Esophagus muscularis mucosa (tissue), 4 donors: Measurements from ENCODE around the gene SLCO1B3. TPM values are rescaled to one million over a fixed set of nuclear protein-coding genes. Genes with fewer than 3 reads are reported as not detected.
A peak's percentile ranks its signal among the peaks of the same experiment; 100 is the strongest.

Experiments used
- DNase-seq: peaks from one replicate; pipeline ENCODE4 v3.0.0-alpha.2; 2017; ENCODE audit errors: extremely low spot score
- H3K27ac ChIP-seq, 4 donors: fragments of 200-600 bp; sonication (generic); replicated peaks in 1 of 4; 1 replicate in 3 of 4; 2 replicates in 1 of 4; pipeline ENCODE4 v1.5.1; 2016 to 2019; ENCODE audit warnings: mild to moderate bottlenecking in 1 of 4
- H3K27me3 ChIP-seq, 4 donors: fragments of 200-600 bp; sonication (generic); one replicate each; pipeline versions ENCODE4 v1.5.1 to v1.6.0; 2016 to 2019
- H3K36me3 ChIP-seq, 4 donors: fragments of 200-600 bp; sonication (generic); one replicate each; pipeline ENCODE4 v1.5.1; 2016 to 2019
- H3K4me1 ChIP-seq, 4 donors: fragments of 200-600 bp; sonication (generic); one replicate each; pipeline ENCODE4 v1.5.1; 2016 to 2019
- H3K4me3 ChIP-seq, 4 donors: fragments of 200-600 bp; sonication (generic); 1 replicate in 2 of 4; 2 replicates in 2 of 4; pipeline ENCODE4 v1.5.1; 2016 to 2019; ENCODE audit warnings: mild to moderate bottlenecking in 4 of 4, moderate library complexity in 1 of 4
- H3K9me3 ChIP-seq, 4 donors: fragments of 200-600 bp; sonication (generic); 1 replicate in 3 of 4; 2 replicates in 1 of 4; pipeline ENCODE4 v1.5.1; 2016 to 2019
- CTCF ChIP-seq, 3 experiments: fragments of 200-600 bp in 2 of 3; fragments of 450-650 bp in 1 of 3; sonication (generic) in 2 of 3; IDR thresholded peaks; one replicate each; pipeline ENCODE4 v1.5.1; 2017 to 2019; ENCODE audit warnings: antibody characterized with exemption in 3 of 3, mild to moderate bottlenecking in 2 of 3, moderate library complexity in 1 of 3
- EP300 ChIP-seq: sonication (generic); formaldehyde crosslinking; IDR thresholded peaks from one replicate; pipeline ENCODE4 v1.6.1; 2017; ENCODE audit warnings: antibody characterized with exemption
- POLR2A ChIP-seq: fragments of 450-650 bp; IDR thresholded peaks from one replicate; pipeline ENCODE4 v1.6.1; 2017; ENCODE audit warnings: antibody characterized with exemption, moderate library complexity, mild to moderate bottlenecking, low read depth
- POLR2AphosphoS5 ChIP-seq, 2 donors: sonication (generic); formaldehyde crosslinking; IDR thresholded peaks; one replicate each; pipeline ENCODE4 v1.6.1; 2017; ENCODE audit warnings: antibody characterized with exemption in 2 of 2
- WGBS: methylation state at CpG from one replicate; pipeline ENCODE4 v1.1.5; 2018; 5-methylcytosine and 5-hydroxymethylcytosine counted together
- intact Hi-C: fragments of 100-400 bp; cut with DNase I; formaldehyde crosslinking; loops from one replicate; pipeline ENCODE4 v1.15.1; 2023
- total RNA-seq, 4 donors: library from RNA; depleted of rRNA; stranded (reverse); fragments of >200 nt; gene quantifications; one replicate each; pipeline versions ENCODE4 v1.1.0 to v1.2.1, GENCODE V29; 2016

SLCO1B3 gene
- total RNA-seq, 4 donors from 2014 or later = 0.17 TPM; not detected in 3

- no peak for TF ChIP-seq EP300
- TF ChIP-seq POLR2A = no peak
- TF ChIP-seq POLR2AphosphoS5 (IDR thresholded peaks at IDR 0.05) = no peak
- no peak for TF ChIP-seq CTCF (IDR thresholded peaks at IDR 0.05)
- Histone ChIP-seq H3K4me3 (no peak overlapping the region), H3K4me1 (no peaks in the 10 kb centered on the region), H3K27ac (no peak overlapping the region), H3K9me3 (no peaks in the 10 kb centered on the region), H3K27me3 (no peaks in the 10 kb centered on the region), H3K36me3 (no peaks in the 10 kb centered on the region)
- WGBS = 93% methylated on average over 3 of the region's 3 CpGs
- DNase-seq = no peak
- intact Hi-C loops = no loop called here
Measured at GRCh38 chr12:20863056-20863455, 52.6 kb downstream of the SLCO1B3 start.

- intact Hi-C loops = no loop called here
- WGBS = 20% methylated on average over 2 of the region's 2 CpGs
- H3K27me3 ChIP-seq = no peaks in the 10 kb centered on the region
- H3K27ac ChIP-seq = no peak overlapping the region
- no peaks in the 10 kb centered on the region for H3K9me3 ChIP-seq
- H3K4me3 ChIP-seq = no peak overlapping the region
- no peaks in the 10 kb centered on the region for H3K36me3 ChIP-seq
- DNase-seq = no peak
- TF ChIP-seq POLR2AphosphoS5 (IDR thresholded peaks at IDR 0.05) (no peak), POLR2A (no peak), CTCF (IDR thresholded peaks at IDR 0.05) (no peak), EP300 (no peak)
- no peaks in the 10 kb centered on the region for H3K4me1 ChIP-seq
Measured at GRCh38 chr12:20865873-20866272, 55.4 kb downstream of the SLCO1B3 start.

GRCh38 chr12:20868277-20868676, 57.8 kb downstream of the SLCO1B3 start:
- WGBS = 97% methylated on average over 2 of the region's 2 CpGs
- intact Hi-C loops = no loop called here
- TF ChIP-seq POLR2AphosphoS5 (IDR thresholded peaks at IDR 0.05) (no peak), POLR2A (no peak), EP300 (no peak), CTCF (IDR thresholded peaks at IDR 0.05) (no peak)
- Histone ChIP-seq H3K4me3 (no peak overlapping the region), H3K36me3 (no peaks in the 10 kb centered on the region), H3K9me3 (no peaks in the 10 kb centered on the region), H3K27me3 (no peaks in the 10 kb centered on the region), H3K27ac (no peak overlapping the region), H3K4me1 (no peaks in the 10 kb centered on the region)
- DNase-seq = no peak

- Histone ChIP-seq H3K4me1 (peaks cover 0 to 23% (median 20%) of the 10 kb centered on the region in 4 donors), H3K27me3 (no peaks in the 10 kb centered on the region), H3K9me3 (peaks cover 0 to 7% (median 0%) of the 10 kb centered on the region in 4 donors), H3K4me3 (no peak overlapping the region), H3K36me3 (no peaks in the 10 kb centered on the region), H3K27ac (peak overlapping the region in 2 of 4 donors; percentile 51 to 53)
- TF ChIP-seq POLR2AphosphoS5 (IDR thresholded peaks at IDR 0.05) (no peak), POLR2A (no peak), EP300 (no peak), CTCF (IDR thresholded peaks at IDR 0.05) (no peak)
- intact Hi-C loops = no loop called here
- no peak for DNase-seq
Measured at GRCh38 chr12:20883288-20883687, 72.8 kb downstream of the SLCO1B3 start.

- no peak for DNase-seq
- intact Hi-C loops = no loop called here
- Histone ChIP-seq H3K27me3 (no peaks in the 10 kb centered on the region), H3K9me3 (peaks cover 0 to 13% (median 0%) of the 10 kb centered on the region in 4 donors), H3K4me3 (no peak overlapping the region), H3K36me3 (no peaks in the 10 kb centered on the region), H3K4me1 (peaks cover 0 to 23% (median 20%) of the 10 kb centered on the region in 4 donors), H3K27ac (no peak overlapping the region)
- TF ChIP-seq CTCF (IDR thresholded peaks at IDR 0.05) (no peak), POLR2AphosphoS5 (IDR thresholded peaks at IDR 0.05) (no peak), EP300 (no peak), POLR2A (no peak)
- WGBS = 69% methylated on average over 1 of the region's 1 CpG
Measured at GRCh38 chr12:20885116-20885515, 74.6 kb downstream of the SLCO1B3 start.
